Esophagus muscularis mucosa (tissue), 4 donors: Measurements from ENCODE around the gene NKAIN4. TPM values are rescaled to one million over a fixed set of nuclear protein-coding genes. Genes with fewer than 3 reads are reported as not detected.

Source experiments
- DNase-seq: peaks from one replicate; pipeline ENCODE4 v3.0.0-alpha.2; 2017; ENCODE audit errors: extremely low spot score
- H3K27ac ChIP-seq, 4 donors: fragments of 200-600 bp; sonication (generic); replicated peaks in 1 of 4; 1 replicate in 3 of 4; 2 replicates in 1 of 4; pipeline ENCODE4 v1.5.1; 2016 to 2019; ENCODE audit warnings: mild to moderate bottlenecking in 1 of 4
- H3K27me3 ChIP-seq, 4 donors: fragments of 200-600 bp; sonication (generic); one replicate each; pipeline versions ENCODE4 v1.5.1 to v1.6.0; 2016 to 2019
- H3K36me3 ChIP-seq, 4 donors: fragments of 200-600 bp; sonication (generic); one replicate each; pipeline ENCODE4 v1.5.1; 2016 to 2019
- H3K4me1 ChIP-seq, 4 donors: fragments of 200-600 bp; sonication (generic); one replicate each; pipeline ENCODE4 v1.5.1; 2016 to 2019
- H3K4me3 ChIP-seq, 4 donors: fragments of 200-600 bp; sonication (generic); 1 replicate in 2 of 4; 2 replicates in 2 of 4; pipeline ENCODE4 v1.5.1; 2016 to 2019; ENCODE audit warnings: mild to moderate bottlenecking in 4 of 4, moderate library complexity in 1 of 4
- H3K9me3 ChIP-seq, 4 donors: fragments of 200-600 bp; sonication (generic); 1 replicate in 3 of 4; 2 replicates in 1 of 4; pipeline ENCODE4 v1.5.1; 2016 to 2019
- CTCF ChIP-seq, 3 experiments: fragments of 200-600 bp in 2 of 3; fragments of 450-650 bp in 1 of 3; sonication (generic) in 2 of 3; IDR thresholded peaks; one replicate each; pipeline ENCODE4 v1.5.1; 2017 to 2019; ENCODE audit warnings: antibody characterized with exemption in 3 of 3, mild to moderate bottlenecking in 2 of 3, moderate library complexity in 1 of 3
- EP300 ChIP-seq: sonication (generic); formaldehyde crosslinking; IDR thresholded peaks from one replicate; pipeline ENCODE4 v1.6.1; 2017; ENCODE audit warnings: antibody characterized with exemption
- POLR2A ChIP-seq: fragments of 450-650 bp; IDR thresholded peaks from one replicate; pipeline ENCODE4 v1.6.1; 2017; ENCODE audit warnings: antibody characterized with exemption, moderate library complexity, mild to moderate bottlenecking, low read depth
- POLR2AphosphoS5 ChIP-seq, 2 donors: sonication (generic); formaldehyde crosslinking; IDR thresholded peaks; one replicate each; pipeline ENCODE4 v1.6.1; 2017; ENCODE audit warnings: antibody characterized with exemption in 2 of 2
- WGBS: methylation state at CpG from one replicate; pipeline ENCODE4 v1.1.5; 2018; 5-methylcytosine and 5-hydroxymethylcytosine counted together
- intact Hi-C: fragments of 100-400 bp; cut with DNase I; formaldehyde crosslinking; loops from one replicate; pipeline ENCODE4 v1.15.1; 2023
- total RNA-seq, 4 donors: library from RNA; depleted of rRNA; stranded (reverse); fragments of >200 nt; gene quantifications; one replicate each; pipeline versions ENCODE4 v1.1.0 to v1.2.1, GENCODE V29; 2016

The NKAIN4 gene
- total RNA-seq, 4 donors from 2014 or later = 0.17 to 0.45 TPM; not detected in 2

GRCh38 chr20:63280929-63281545 is 26.8 kb upstream of the NKAIN4 start:
- intact Hi-C loops = no loop called here
- Histone ChIP-seq H3K4me1 (no peaks in the 10 kb centered on the region), H3K9me3 (no peaks in the 10 kb centered on the region), H3K27me3 (no peaks in the 10 kb centered on the region), H3K4me3 (no peak overlapping the region), H3K27ac (no peak overlapping the region), H3K36me3 (peaks cover 60 to 100% (median 95%) of the 10 kb centered on the region in 4 donors)
- no peak for DNase-seq
- 60% methylated on average over 12 of the region's 19 CpGs for WGBS
- no peak for TF ChIP-seq POLR2A
- no peak for TF ChIP-seq POLR2AphosphoS5 (IDR thresholded peaks at IDR 0.05)
- TF ChIP-seq EP300 = no peak
- TF ChIP-seq CTCF (IDR thresholded peaks at IDR 0.05) = no peak

- Histone ChIP-seq H3K27me3 (no peaks in the 10 kb centered on the region), H3K36me3 (peaks cover 60 to 100% (median 93%) of the 10 kb centered on the region in 4 donors), H3K4me1 (peaks cover 0 to 6% (median 0%) of the 10 kb centered on the region in 4 donors), H3K27ac (no peak overlapping the region), H3K9me3 (no peaks in the 10 kb centered on the region), H3K4me3 (no peak overlapping the region)
- TF ChIP-seq POLR2AphosphoS5 (IDR thresholded peaks at IDR 0.05) = no peak
- intact Hi-C loops = no loop called here
- WGBS = 96% methylated on average over 6 of the region's 6 CpGs
- DNase-seq = no peak
Observed at GRCh38 chr20:63280371-63280770, 26.1 kb upstream of the NKAIN4 start.

GRCh38 chr20:63279931-63280330 is 25.7 kb upstream of the NKAIN4 start:
- no peaks in the 10 kb centered on the region for H3K27me3 ChIP-seq
- H3K4me3 ChIP-seq = no peak overlapping the region
- peaks cover 60 to 97% (median 90%) of the 10 kb centered on the region in 4 donors for H3K36me3 ChIP-seq
- no peaks in the 10 kb centered on the region for H3K9me3 ChIP-seq
- WGBS = 92% methylated on average over 15 of the region's 15 CpGs
- no peak overlapping the region for H3K27ac ChIP-seq
- DNase-seq = no peak
- H3K4me1 ChIP-seq = peaks cover 0 to 10% (median 4%) of the 10 kb centered on the region in 4 donors
- TF ChIP-seq CTCF (IDR thresholded peaks at IDR 0.05) (no peak), POLR2AphosphoS5 (IDR thresholded peaks at IDR 0.05) (no peak)
- intact Hi-C loops = no loop called here

- TF ChIP-seq CTCF (IDR thresholded peaks at IDR 0.05) (no peak), POLR2A (no peak)
- peaks cover 60 to 85% (median 82%) of the 10 kb centered on the region in 4 donors for H3K36me3 ChIP-seq
- no peak overlapping the region for H3K27ac ChIP-seq
- H3K4me3 ChIP-seq = no peak overlapping the region
- no peak for DNase-seq
- no peaks in the 10 kb centered on the region for H3K27me3 ChIP-seq
- WGBS = 80% methylated on average over 17 of the region's 17 CpGs
- intact Hi-C loops = no loop called here
- peaks cover 9 to 23% (median 16%) of the 10 kb centered on the region in 4 donors for H3K4me1 ChIP-seq
- H3K9me3 ChIP-seq = no peaks in the 10 kb centered on the region
Observed at GRCh38 chr20:63278661-63279060, 24.4 kb upstream of the NKAIN4 start.

GRCh38 chr20:63277466-63278272 is 23.4 kb upstream of the NKAIN4 start:
- H3K36me3 ChIP-seq = peaks cover 54 to 75% (median 72%) of the 10 kb centered on the region in 4 donors
- TF ChIP-seq CTCF (IDR thresholded peaks at IDR 0.05) = no peak
- TF ChIP-seq POLR2AphosphoS5 (IDR thresholded peaks at IDR 0.05) = no peak
- TF ChIP-seq POLR2A = no peak
- no peak for TF ChIP-seq EP300
- intact Hi-C loops = no loop called here
- H3K9me3 ChIP-seq = no peaks in the 10 kb centered on the region
- H3K27ac ChIP-seq = no peak overlapping the region
- no peak overlapping the region for H3K4me3 ChIP-seq
- WGBS = 96% methylated on average over 25 of the region's 30 CpGs
- no peaks in the 10 kb centered on the region for H3K27me3 ChIP-seq
- DNase-seq = no peak
- peaks cover 14 to 30% (median 23%) of the 10 kb centered on the region in 4 donors for H3K4me1 ChIP-seq
